ENCODE measurements around the gene AUTS2. TPM values are rescaled to one million over a fixed set of nuclear protein-coding genes. Genes with fewer than 3 reads are reported as not detected.

Gene AUTS2
- total RNA-seq, 2 donors from 2014 or later = 8.6 TPM

DNA sequence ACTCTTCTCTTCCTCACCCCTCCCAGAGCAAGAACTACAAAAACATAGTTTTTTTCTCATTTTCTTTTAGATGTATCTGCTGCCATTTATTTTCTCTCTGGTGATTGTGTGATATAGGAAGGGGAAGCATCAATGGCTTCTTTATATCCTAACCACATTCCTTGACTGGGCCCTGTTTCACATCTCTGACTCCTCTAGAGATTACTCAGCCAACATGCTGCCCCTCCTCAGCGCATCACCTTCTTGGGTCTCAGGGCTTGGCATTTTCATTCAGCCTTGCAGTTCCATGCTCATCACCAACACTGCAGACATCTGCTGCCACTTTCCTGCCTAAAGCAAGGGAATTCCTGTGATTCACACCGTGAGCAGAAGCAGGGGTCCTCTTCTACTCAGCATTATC, 705.5 kb downstream of the AUTS2 start:
- Histone ChIP-seq H3K36me3 (no peaks in the 10 kb centered on the region), H3K27ac (no peak overlapping the region), H3K4me3 (no peak overlapping the region), H3K27me3 (no peaks in the 10 kb centered on the region), H3K4me1 (no peaks in the 10 kb centered on the region), H3K9me3 (no peaks in the 10 kb centered on the region)
- no peak for DNase-seq (ENCODE audit: low spot score)
- no peak for TF ChIP-seq CTCF (IDR thresholded peaks at IDR 0.05)

DNA sequence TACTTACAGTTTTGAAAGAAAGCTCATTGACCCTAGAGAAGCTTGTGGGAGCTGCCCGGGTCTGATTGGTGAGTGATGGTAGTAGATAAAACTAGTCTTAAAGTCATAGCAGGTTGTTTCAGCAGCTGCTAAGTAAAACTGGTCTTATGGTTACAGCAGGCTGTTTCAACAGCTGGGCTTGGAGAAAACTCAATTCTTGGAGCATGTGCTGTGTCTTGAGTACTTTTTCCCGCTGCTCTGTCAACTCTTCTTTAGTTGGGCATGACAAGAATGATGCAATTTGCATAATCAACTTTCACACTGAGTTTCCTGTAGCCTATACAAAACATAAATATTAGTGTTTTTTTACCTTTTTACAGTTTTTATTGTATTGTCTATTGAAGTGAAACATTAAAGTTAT, 707.9 kb downstream of the AUTS2 start:
- H3K27ac ChIP-seq = no peak overlapping the region
- no peaks in the 10 kb centered on the region for H3K9me3 ChIP-seq
- no peak for TF ChIP-seq CTCF (IDR thresholded peaks at IDR 0.05)
- H3K36me3 ChIP-seq = no peaks in the 10 kb centered on the region
- no peaks in the 10 kb centered on the region for H3K27me3 ChIP-seq
- H3K4me3 ChIP-seq = no peak overlapping the region
- no peaks in the 10 kb centered on the region for H3K4me1 ChIP-seq
- DNase-seq (ENCODE audit: low spot score) = no peak

DNA sequence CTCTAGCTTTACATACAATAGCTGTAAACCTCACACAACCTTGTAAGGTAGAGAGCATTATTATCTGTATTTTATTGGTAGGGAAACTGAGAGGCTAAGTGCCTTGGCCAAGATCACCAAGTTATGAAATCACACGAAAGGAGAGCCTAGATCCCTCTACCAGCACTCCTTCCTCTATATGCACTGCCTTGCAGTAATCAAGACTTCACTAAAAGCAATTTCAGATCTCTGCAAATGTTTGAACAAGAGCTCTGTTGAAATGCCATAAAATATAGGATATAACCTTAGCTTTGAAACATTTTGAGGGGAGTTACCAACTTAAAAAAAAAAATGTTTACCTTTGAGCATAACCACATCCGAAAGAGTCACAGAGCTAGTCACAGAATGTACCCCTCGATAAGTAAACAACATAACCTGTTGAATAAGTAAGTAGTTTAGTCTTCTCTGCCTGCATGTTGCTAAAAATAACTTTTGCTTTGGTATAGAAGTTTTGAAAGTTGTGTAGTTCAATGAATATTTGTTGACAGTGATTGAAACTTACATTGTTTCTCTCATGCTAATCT, 709.4 kb downstream of the AUTS2 start:
- Histone ChIP-seq H3K9me3 (no peaks in the 10 kb centered on the region), H3K27ac (no peak overlapping the region), H3K27me3 (no peaks in the 10 kb centered on the region), H3K36me3 (no peaks in the 10 kb centered on the region), H3K4me1 (no peaks in the 10 kb centered on the region), H3K4me3 (no peak overlapping the region)
- no peak for TF ChIP-seq CTCF (IDR thresholded peaks at IDR 0.05)
- no peak for DNase-seq (ENCODE audit: low spot score)

GRCh38 chr7:70312336-70312735, 714.1 kb downstream of the AUTS2 start:
- no peak for TF ChIP-seq CTCF (IDR thresholded peaks at IDR 0.05)

DNA sequence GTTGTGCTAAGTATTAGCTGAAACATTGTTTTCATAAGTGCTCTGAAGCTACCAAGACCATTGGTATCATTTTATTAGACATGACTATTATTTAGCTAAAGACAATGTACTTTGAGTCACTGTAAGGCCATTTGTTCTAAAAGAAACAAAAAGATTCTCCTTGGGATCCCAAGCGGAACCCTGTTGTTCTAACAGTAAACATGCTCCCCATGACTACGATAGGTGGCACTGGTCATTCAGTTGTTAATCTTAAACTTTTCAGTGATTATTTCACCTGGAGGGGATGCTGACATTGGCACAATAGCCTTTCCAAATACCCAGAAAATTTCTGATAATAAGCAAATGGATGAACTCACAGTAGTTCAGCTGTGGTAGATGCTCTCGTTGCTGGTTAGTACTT, 715.0 kb downstream of the AUTS2 start:
- H3K27me3 ChIP-seq = no peaks in the 10 kb centered on the region
- TF ChIP-seq CTCF (IDR thresholded peaks at IDR 0.05) = no peak
- H3K9me3 ChIP-seq = no peaks in the 10 kb centered on the region
- H3K27ac ChIP-seq = no peak overlapping the region
- no peak overlapping the region for H3K4me3 ChIP-seq
- no peak for DNase-seq (ENCODE audit: low spot score)
- H3K36me3 ChIP-seq = no peaks in the 10 kb centered on the region
- H3K4me1 ChIP-seq = no peaks in the 10 kb centered on the region

More at GRCh38 chr7:70312336-70312735, 714.1 kb downstream of the AUTS2 start:
- Histone ChIP-seq H3K36me3 (no peaks in the 10 kb centered on the region), H3K4me1 (no peaks in the 10 kb centered on the region), H3K27ac (no peak overlapping the region), H3K4me3 (no peak overlapping the region), H3K9me3 (no peaks in the 10 kb centered on the region), H3K27me3 (no peaks in the 10 kb centered on the region)
- no peak for DNase-seq (ENCODE audit: low spot score)

- Histone ChIP-seq H3K27ac (no peak overlapping the region), H3K36me3 (no peaks in the 10 kb centered on the region), H3K4me1 (no peaks in the 10 kb centered on the region), H3K4me3 (no peak overlapping the region), H3K9me3 (no peaks in the 10 kb centered on the region), H3K27me3 (no peaks in the 10 kb centered on the region)
- DNase-seq (ENCODE audit: low spot score) = no peak
- TF ChIP-seq CTCF (IDR thresholded peaks at IDR 0.05) = no peak
Measured at GRCh38 chr7:70313687-70314086, 715.4 kb downstream of the AUTS2 start.

All from right atrium auricular region (tissue), 2 donors.